Thyroid gland (tissue), 4 donors: ENCODE data around the gene INAVA. TPM values are rescaled to one million over a fixed set of nuclear protein-coding genes. Genes with fewer than 3 reads are reported as not detected.
"Not testable (repeated sequence)": the region's sequence is repeated elsewhere in the genome, so short reads cannot be mapped to it uniquely, and the experiment has no call there.

Experiments
- DNase-seq, 2 donors: peaks; one replicate each; pipeline ENCODE4 v3.0.0-alpha.2; 2019
- H3K27ac ChIP-seq, 3 donors: fragments of 200-600 bp; sonication (generic); 1 replicate in 2 of 3; 2 replicates in 1 of 3; pipeline ENCODE4 v1.5.1; 2016 to 2019; ENCODE audit warnings: mild to moderate bottlenecking in 1 of 3, moderate library complexity in 1 of 3
- H3K27me3 ChIP-seq: fragments of 200-600 bp; sonication (generic); one replicate; pipeline ENCODE4 v1.5.1; 2019
- H3K36me3 ChIP-seq, 2 donors: fragments of 200-600 bp; sonication (generic); one replicate each; pipeline ENCODE4 v1.5.1; 2016 to 2019
- H3K4me1 ChIP-seq, 2 donors: fragments of 200-600 bp; sonication (generic); one replicate each; pipeline ENCODE4 v1.5.1; 2017 to 2019
- H3K4me3 ChIP-seq, 3 donors: fragments of 200-600 bp; sonication (generic); replicated peaks in 1 of 3; 1 replicate in 2 of 3; 2 replicates in 1 of 3; pipeline ENCODE4 v1.5.1; 2016; ENCODE audit warnings: mild to moderate bottlenecking in 1 of 3
- H3K9me3 ChIP-seq: fragments of 200-600 bp; sonication (generic); one replicate; pipeline ENCODE4 v1.5.1; 2017
- CTCF ChIP-seq, 6 experiments: fragments of 200-600 bp in 3 of 6; fragments of 450-650 bp in 3 of 6; sonication (generic) in 3 of 6; IDR thresholded peaks; one replicate each; pipeline ENCODE4 v1.5.1; 2016 to 2019; ENCODE audit warnings: antibody characterized with exemption in 6 of 6, mild to moderate bottlenecking in 2 of 6, inconsistent platforms in 1 of 6, moderate library complexity in 1 of 6
- POLR2A ChIP-seq, 2 donors: fragments of 450-650 bp; IDR thresholded peaks; one replicate each; pipeline ENCODE4 v1.6.1; 2017; ENCODE audit warnings: antibody characterized with exemption in 2 of 2, mild to moderate bottlenecking in 2 of 2, moderate library complexity in 1 of 2
- WGBS, 2 donors: methylation state at CpG; one replicate each; pipeline ENCODE4 v1.1.5; 2017; 5-methylcytosine and 5-hydroxymethylcytosine counted together
- intact Hi-C: fragments of 100-400 bp; cut with DNase I; formaldehyde crosslinking; loops from one replicate; pipeline ENCODE4 v1.15.1; 2023
- total RNA-seq, 4 donors: library from RNA; depleted of rRNA; stranded (reverse); fragments of >200 nt; gene quantifications; one replicate each; pipeline ENCODE4 v1.2.3, GENCODE V29; 2016

Gene INAVA
- total RNA-seq, 4 donors from 2014 or later, result 0.27 TPM; not detected in 3

GRCh38 chr1:200911361-200911760 lies 16.7 kb downstream of the INAVA start:
- H3K27me3 ChIP-seq, result no peaks in the 10 kb centered on the region
- H3K36me3 ChIP-seq, result no peaks in the 10 kb centered on the region
- H3K4me1 ChIP-seq, result no peaks in the 10 kb centered on the region
- WGBS, 2 donors, result 94 to 95% methylated on average over 24 of the region's 24 CpGs
- DNase-seq, result no peak
- TF ChIP-seq POLR2A (IDR thresholded peaks at IDR 0.05), result no peak
- no peak for TF ChIP-seq CTCF (IDR thresholded peaks at IDR 0.05)
- H3K27ac ChIP-seq, result no peak overlapping the region
- intact Hi-C loops, result no loop called here
- no peaks in the 10 kb centered on the region for H3K9me3 ChIP-seq
- no peak overlapping the region for H3K4me3 ChIP-seq

- DNase-seq, H3K27me3 ChIP-seq, intact Hi-C loops, H3K36me3 ChIP-seq, H3K27ac ChIP-seq, H3K4me1 ChIP-seq, H3K9me3 ChIP-seq, H3K4me3 ChIP-seq: not testable (repeated sequence)
- 78 to 93% methylated on average over 3 to 7 of the region's 21 CpGs for WGBS, 2 donors
Measured at GRCh38 chr1:200911936-200912335, 17.2 kb downstream of the INAVA start.

- Histone ChIP-seq H3K27me3 (no peaks in the 10 kb centered on the region), H3K9me3 (no peaks in the 10 kb centered on the region), H3K4me1 (no peaks in the 10 kb centered on the region), H3K27ac (no peak overlapping the region), H3K4me3 (no peak overlapping the region), H3K36me3 (no peaks in the 10 kb centered on the region)
- DNase-seq, result no peak
- intact Hi-C loops, result no loop called here
- WGBS, 2 donors, result 91 to 96% methylated on average over 13 of the region's 13 CpGs
- TF ChIP-seq CTCF (IDR thresholded peaks at IDR 0.05) (no peak), POLR2A (IDR thresholded peaks at IDR 0.05) (no peak)
Measured at GRCh38 chr1:200912737-200913407, 18.2 kb downstream of the INAVA start.

GRCh38 chr1:200916152-200916551 lies 21.5 kb downstream of the INAVA start:
- TF ChIP-seq CTCF (IDR thresholded peaks at IDR 0.05) (no peak), POLR2A (IDR thresholded peaks at IDR 0.05) (no peak)
- no peaks in the 10 kb centered on the region for H3K27me3 ChIP-seq
- H3K9me3 ChIP-seq, result no peaks in the 10 kb centered on the region
- intact Hi-C loops, result no loop called here
- H3K4me3 ChIP-seq, result no peak overlapping the region
- H3K4me1 ChIP-seq, result no peaks in the 10 kb centered on the region
- no peak for DNase-seq
- H3K36me3 ChIP-seq, result no peaks in the 10 kb centered on the region
- H3K27ac ChIP-seq, result no peak overlapping the region
- no CpG with 5 or more reads among the region's 22 CpGs for WGBS, 2 donors

- 77 to 81% methylated on average over 11 of the region's 11 CpGs for WGBS, 2 donors
- TF ChIP-seq POLR2A (IDR thresholded peaks at IDR 0.05), result no peak
- TF ChIP-seq CTCF (IDR thresholded peaks at IDR 0.05), result no peak
- no peak for DNase-seq
- intact Hi-C loops, result no loop called here
- Histone ChIP-seq H3K4me3 (no peak overlapping the region), H3K27me3 (no peaks in the 10 kb centered on the region), H3K27ac (no peak overlapping the region), H3K36me3 (no peaks in the 10 kb centered on the region), H3K9me3 (no peaks in the 10 kb centered on the region), H3K4me1 (no peaks in the 10 kb centered on the region)
Measured at GRCh38 chr1:200916681-200917080, 22.0 kb downstream of the INAVA start.
